Glutamatergic neuron (in vitro differentiated cells): ENCODE results near the gene MYL5. TPM values are rescaled to one million over a fixed set of nuclear protein-coding genes. Genes with fewer than 3 reads are reported as not detected.
A peak's percentile ranks its signal among the peaks of the same experiment; 100 is the strongest.

ENCODE experiments used
- DNase-seq: peaks from one replicate; pipeline ENCODE4 v3.0.0; 2022
- H3K27ac Mint-ChIP-seq: one replicate; pipeline ENCODE4 v1.8.0; 2020; ENCODE audit warnings: mild to moderate bottlenecking, mixed read lengths, inconsistent platforms; ENCODE audit not compliant: unreplicated experiment
- H3K27me3 Mint-ChIP-seq: one replicate; pipeline ENCODE4 v1.8.0; 2020; ENCODE audit warnings: mild to moderate bottlenecking, moderate library complexity, mixed read lengths, inconsistent platforms; ENCODE audit not compliant: unreplicated experiment
- H3K36me3 Mint-ChIP-seq: one replicate; pipeline ENCODE4 v1.8.0; 2020; ENCODE audit warnings: mild to moderate bottlenecking, mixed read lengths, inconsistent platforms; ENCODE audit not compliant: unreplicated experiment
- H3K4me1 Mint-ChIP-seq: one replicate; pipeline ENCODE4 v1.8.0; 2020; ENCODE audit warnings: mild to moderate bottlenecking, low read depth, mixed read lengths, inconsistent platforms; ENCODE audit not compliant: unreplicated experiment
- H3K4me3 Mint-ChIP-seq: one replicate; pipeline ENCODE4 v1.8.0; 2020; ENCODE audit warnings: mild to moderate bottlenecking, mixed read lengths, inconsistent platforms; ENCODE audit not compliant: unreplicated experiment
- H3K9me3 Mint-ChIP-seq: one replicate; pipeline ENCODE4 v1.8.0; 2020; ENCODE audit warnings: mild to moderate bottlenecking, moderate library complexity, mixed read lengths, inconsistent platforms; ENCODE audit not compliant: unreplicated experiment
- CTCF ChIP-seq: fragments of 200-600 bp; sonication (generic); IDR thresholded peaks from one replicate; pipeline ENCODE4 v1.5.0; 2021; ENCODE audit not compliant: partially characterized antibody, unreplicated experiment
- total RNA-seq: library from RNA; stranded (reverse); fragmentation: NEBNext Ultra II Directional; extraction: Animal tissue kit (Norgen Biotek cat#: 25700); gene quantifications from one replicate; pipeline ENCODE4 v1.2.1, GENCODE V29; 2021; ENCODE audit not compliant: unreplicated experiment

MYL5 gene
- total RNA-seq, 1 donor from 2014 or later, result 13.6 TPM

GRCh38 chr4:683982-684622, 9.8 kb downstream of the MYL5 start:
- peak; percentile 85 for TF ChIP-seq CTCF
- Mint-ChIP-seq H3K27ac (no peak overlapping the region), H3K4me3 (no peak overlapping the region), H3K27me3 (peaks cover 14% of the 10 kb centered on the region), H3K4me1 (peaks cover 1% of the 10 kb centered on the region), H3K9me3 (peaks cover 4% of the 10 kb centered on the region), H3K36me3 (peaks cover 5% of the 10 kb centered on the region)
- DNase-seq, result peak; percentile 74

GRCh38 chr4:684623-685327, 10.4 kb downstream of the MYL5 start:
- H3K4me1 Mint-ChIP-seq, result peaks cover 1% of the 10 kb centered on the region
- H3K9me3 Mint-ChIP-seq, result peaks cover 4% of the 10 kb centered on the region
- H3K36me3 Mint-ChIP-seq, result peaks cover 5% of the 10 kb centered on the region
- H3K4me3 Mint-ChIP-seq, result no peak overlapping the region
- no peak for TF ChIP-seq CTCF
- no peak overlapping the region for H3K27ac Mint-ChIP-seq
- peak; percentile 28 for DNase-seq
- peaks cover 15% of the 10 kb centered on the region for H3K27me3 Mint-ChIP-seq

GRCh38 chr4:685679-686412, 11.5 kb downstream of the MYL5 start:
- Mint-ChIP-seq H3K36me3 (peaks cover 5% of the 10 kb centered on the region), H3K4me1 (no peaks in the 10 kb centered on the region), H3K27ac (no peak overlapping the region), H3K9me3 (peaks cover 4% of the 10 kb centered on the region), H3K4me3 (no peak overlapping the region), H3K27me3 (peaks cover 15% of the 10 kb centered on the region)
- no peak for TF ChIP-seq CTCF
- no peak for DNase-seq

GRCh38 chr4:686413-687040, 12.2 kb downstream of the MYL5 start:
- Mint-ChIP-seq H3K9me3 (peaks cover 4% of the 10 kb centered on the region), H3K27me3 (peaks cover 15% of the 10 kb centered on the region), H3K4me1 (no peaks in the 10 kb centered on the region), H3K4me3 (no peak overlapping the region), H3K27ac (no peak overlapping the region), H3K36me3 (peaks cover 5% of the 10 kb centered on the region)
- no peak for TF ChIP-seq CTCF
- no peak for DNase-seq
